ENCODE measurements around the gene RPL10L. TPM values are rescaled to one million over a fixed set of nuclear protein-coding genes. Genes with fewer than 3 reads are reported as not detected.

Gene RPL10L
- total and polyA plus RNA-seq, 2 donors (not counting 1 experiment from before 2014, with no cell fraction given): not detected

GRCh38 chr14:46653031-46653755 lies 1.6 kb upstream of the RPL10L start:
- Histone ChIP-seq H3K27me3 (ENCODE audit: control insufficient read depth, insufficient read depth, low read length) (no peaks in the 10 kb centered on the region), H3K4me2 (ENCODE audit: extremely low read depth, insufficient read depth, low read length) (no peak overlapping the region), H3K4me1 (ENCODE audit: control insufficient read depth, extremely low read depth, insufficient read depth, low read length) (no peaks in the 10 kb centered on the region), H3K36me3 (ENCODE audit: control insufficient read depth, insufficient read depth, low read length) (no peaks in the 10 kb centered on the region), H3K9me3 (ENCODE audit: control insufficient read depth, insufficient read depth, low read depth, low read length) (no peaks in the 10 kb centered on the region), H3K27ac (ENCODE audit: insufficient read depth, low read length) (no peak overlapping the region), H3K79me2 (ENCODE audit: control insufficient read depth, insufficient read depth, low read length) (no peaks in the 10 kb centered on the region), H3K4me3 (replicated peaks in 1 of 4; ENCODE audit: control extremely low read depth in 1 of 4, insufficient read depth in 1 of 4, low read depth in 3 of 4, low read length in 4 of 4) (no peak overlapping the region), H2AFZ (ENCODE audit: low read length) (no peak overlapping the region), H4K20me1 (ENCODE audit: control insufficient read depth, extremely low read depth, insufficient read depth, low read length) (no peaks in the 10 kb centered on the region), H3K9ac (ENCODE audit: insufficient read depth, low read length) (no peak overlapping the region)
- no peak for DNase-seq (ENCODE audit: low read depth in 2 of 2)
- TF ChIP-seq CTCF (conservative IDR thresholded peaks at IDR 0.05 in 1 of 2, IDR thresholded peaks at IDR 0.05 in 1 of 2; ENCODE audit: low read depth in 1 of 2, low read length in 2 of 2) (no peak), EZH2 (IDR thresholded peaks at IDR 0.05; ENCODE audit: low read length, missing control alignments) (no peak)

DNA sequence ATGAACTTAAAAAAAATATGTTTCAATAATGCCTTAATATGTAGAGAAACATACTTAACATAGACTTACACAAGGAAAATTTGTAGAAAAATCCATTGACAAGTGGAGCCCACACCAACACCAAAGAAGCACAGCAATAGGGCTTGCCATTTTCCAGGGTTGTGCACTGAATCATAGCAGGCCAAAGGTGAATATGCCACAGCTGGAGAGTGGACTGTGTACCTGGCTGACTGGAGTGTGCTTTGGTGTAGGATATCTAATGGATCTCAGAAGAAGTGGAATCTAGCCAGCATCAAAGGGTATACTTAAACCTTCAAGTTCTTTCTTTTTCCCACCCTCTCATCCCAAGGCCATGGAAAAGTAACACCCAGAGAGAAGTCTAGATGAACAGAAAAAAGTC lies 4.8 kb downstream of the RPL10L start:
- Histone ChIP-seq H3K36me3 (ENCODE audit: control insufficient read depth, insufficient read depth, low read length) (no peaks in the 10 kb centered on the region), H3K27me3 (ENCODE audit: control insufficient read depth, insufficient read depth, low read length) (no peaks in the 10 kb centered on the region), H3K4me2 (ENCODE audit: extremely low read depth, insufficient read depth, low read length) (no peak overlapping the region), H3K27ac (ENCODE audit: insufficient read depth, low read length) (no peak overlapping the region), H3K4me3 (replicated peaks in 1 of 4; ENCODE audit: control extremely low read depth in 1 of 4, insufficient read depth in 1 of 4, low read depth in 3 of 4, low read length in 4 of 4) (no peak overlapping the region), H2AFZ (ENCODE audit: low read length) (no peak overlapping the region), H4K20me1 (ENCODE audit: control insufficient read depth, extremely low read depth, insufficient read depth, low read length) (no peaks in the 10 kb centered on the region), H3K79me2 (ENCODE audit: control insufficient read depth, insufficient read depth, low read length) (no peaks in the 10 kb centered on the region), H3K9ac (ENCODE audit: insufficient read depth, low read length) (no peak overlapping the region), H3K4me1 (ENCODE audit: control insufficient read depth, extremely low read depth, insufficient read depth, low read length) (no peaks in the 10 kb centered on the region), H3K9me3 (ENCODE audit: control insufficient read depth, insufficient read depth, low read depth, low read length) (no peaks in the 10 kb centered on the region)
- no peak for DNase-seq (ENCODE audit: low read depth in 2 of 2)
- no peak for TF ChIP-seq EZH2 (IDR thresholded peaks at IDR 0.05; ENCODE audit: low read length, missing control alignments)
- TF ChIP-seq CTCF (conservative IDR thresholded peaks at IDR 0.05 in 1 of 2, IDR thresholded peaks at IDR 0.05 in 1 of 2; ENCODE audit: low read depth in 1 of 2, low read length in 2 of 2): no peak

- no peak overlapping the region for H3K4me3 ChIP-seq (replicated peaks in 1 of 4; ENCODE audit: control extremely low read depth in 1 of 4, insufficient read depth in 1 of 4, low read depth in 3 of 4, low read length in 4 of 4)
- no peak for TF ChIP-seq EZH2 (IDR thresholded peaks at IDR 0.05; ENCODE audit: low read length, missing control alignments)
- no peak for TF ChIP-seq CTCF (conservative IDR thresholded peaks at IDR 0.05 in 1 of 2, IDR thresholded peaks at IDR 0.05 in 1 of 2; ENCODE audit: low read depth in 1 of 2, low read length in 2 of 2)
- no peak overlapping the region for H3K27ac ChIP-seq (ENCODE audit: insufficient read depth, low read length)
- no peaks in the 10 kb centered on the region for H3K79me2 ChIP-seq (ENCODE audit: control insufficient read depth, insufficient read depth, low read length)
- H3K9ac ChIP-seq (ENCODE audit: insufficient read depth, low read length): no peak overlapping the region
- no peak overlapping the region for H3K4me2 ChIP-seq (ENCODE audit: extremely low read depth, insufficient read depth, low read length)
- H2AFZ ChIP-seq (ENCODE audit: low read length): no peak overlapping the region
- no peaks in the 10 kb centered on the region for H4K20me1 ChIP-seq (ENCODE audit: control insufficient read depth, extremely low read depth, insufficient read depth, low read length)
- H3K27me3 ChIP-seq (ENCODE audit: control insufficient read depth, insufficient read depth, low read length): no peaks in the 10 kb centered on the region
- no peak for DNase-seq (ENCODE audit: low read depth in 2 of 2)
- no peaks in the 10 kb centered on the region for H3K4me1 ChIP-seq (ENCODE audit: control insufficient read depth, extremely low read depth, insufficient read depth, low read length)
- no peaks in the 10 kb centered on the region for H3K9me3 ChIP-seq (ENCODE audit: control insufficient read depth, insufficient read depth, low read depth, low read length)
- no peaks in the 10 kb centered on the region for H3K36me3 ChIP-seq (ENCODE audit: control insufficient read depth, insufficient read depth, low read length)
Measured at GRCh38 chr14:46626876-46627275, 24.7 kb downstream of the RPL10L start.
